HG03432 (cell line): Measurements from ENCODE around the gene POGZ.

Experiments
- ATAC-seq: cut with Tn5 transposase; IDR thresholded peaks from one replicate; pipeline ENCODE4 v1.9.1; 2021; ENCODE audit warnings: mild to moderate bottlenecking, moderate library complexity; ENCODE audit not compliant: unreplicated experiment

The POGZ gene

DNA sequence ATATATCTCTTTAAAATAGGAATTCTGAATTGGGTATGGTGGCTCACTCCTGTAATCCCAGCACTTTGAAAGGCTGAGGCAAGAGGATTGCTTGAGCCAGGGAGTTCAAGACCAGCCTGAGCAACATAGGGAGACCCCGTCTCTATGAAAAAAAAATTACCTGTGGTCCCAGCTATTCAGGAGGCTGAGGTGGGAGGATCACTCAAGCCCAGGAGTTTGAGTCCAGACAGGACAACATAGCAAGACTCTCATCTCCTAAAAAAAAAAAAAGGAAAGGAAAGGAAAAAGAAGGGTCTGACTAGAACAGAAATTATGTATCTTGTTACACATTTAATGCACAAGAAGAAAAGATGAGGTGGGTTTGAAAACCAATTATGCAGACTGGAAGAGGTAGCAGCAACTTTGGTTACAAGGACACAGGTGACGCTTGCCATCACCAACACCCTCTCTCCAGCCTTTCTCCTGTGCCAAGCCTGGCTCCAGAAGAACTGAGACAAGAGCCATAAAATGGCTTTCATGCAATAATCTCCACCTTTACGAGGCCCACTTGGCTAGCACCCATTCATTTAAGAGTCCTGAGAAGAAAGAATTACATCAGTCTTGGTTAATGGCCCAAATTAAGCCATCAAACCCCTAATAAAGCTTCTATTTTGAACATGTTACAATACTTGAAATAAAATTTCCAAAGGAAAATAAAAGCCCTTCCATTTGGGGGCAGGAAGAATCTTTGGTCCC, 82.0 kb downstream of the POGZ start:
- ATAC-seq, result no peak

DNA sequence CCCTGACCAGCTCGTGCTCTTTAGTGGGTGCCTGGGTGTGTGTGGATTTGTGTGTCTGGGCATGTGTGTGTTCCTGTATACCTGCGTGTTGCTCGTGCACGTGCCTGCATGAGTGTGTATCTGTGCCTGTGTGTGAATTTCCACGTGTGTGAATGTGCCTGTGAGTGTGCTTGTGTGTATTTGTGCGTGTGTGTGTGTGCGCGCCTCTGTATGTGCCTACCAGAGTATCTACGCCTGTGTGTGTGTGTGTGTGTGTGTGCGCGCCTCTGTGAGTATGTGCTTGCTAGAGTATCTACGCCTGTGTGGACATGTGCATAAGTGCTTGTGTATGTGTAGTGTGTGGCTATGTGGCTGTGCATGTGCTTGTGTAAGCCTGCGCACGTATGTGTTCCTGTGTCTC, 86.1 kb downstream of the POGZ start:
- no peak for ATAC-seq

DNA sequence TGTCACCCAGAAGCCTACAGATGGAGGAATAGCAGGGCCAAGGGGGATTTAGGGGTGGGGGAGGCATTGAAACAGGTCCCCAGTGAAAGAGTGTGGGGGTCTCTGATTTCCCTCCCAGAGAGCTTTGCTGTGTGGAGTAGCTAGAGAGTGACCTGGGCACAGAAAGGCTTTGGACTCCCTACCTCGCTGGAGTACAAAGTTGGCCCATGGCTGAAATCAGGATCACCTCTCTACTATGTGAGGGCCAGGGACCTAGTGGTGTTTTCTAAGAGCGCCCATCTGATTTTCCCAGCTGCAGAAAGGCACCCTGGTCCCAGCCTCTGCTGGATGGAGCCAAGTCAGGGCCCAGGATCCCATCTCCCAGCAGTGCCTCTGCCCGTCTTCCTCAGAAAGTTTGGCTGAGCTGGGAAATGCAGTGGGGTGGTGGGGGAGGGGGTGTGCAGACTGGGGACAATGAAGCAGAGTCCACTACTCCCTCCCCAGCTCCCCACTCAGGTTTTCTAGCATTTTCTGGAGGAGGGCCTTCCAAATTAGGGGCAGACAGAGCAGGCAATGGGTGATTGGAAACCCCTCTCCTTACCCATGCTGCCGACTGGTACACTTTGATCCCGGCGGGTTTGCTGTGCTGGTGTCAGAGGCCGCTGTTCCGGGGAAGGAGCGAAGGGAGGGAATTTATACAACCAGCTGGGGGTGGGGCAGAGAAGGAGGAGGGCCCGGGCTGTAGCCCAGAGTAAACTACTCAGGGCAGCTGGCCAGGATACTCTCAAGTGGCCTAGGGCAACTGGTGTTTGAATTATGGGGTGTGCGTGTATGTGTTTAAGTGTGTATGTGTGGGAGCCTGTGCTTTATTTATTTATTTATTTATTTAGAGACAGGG, 87.0 kb downstream of the POGZ start, which contains the start of gene SELENBP1:
Gene SELENBP1, minus strand, starts transcription at position 648 of the 877 bp plus-strand sequence. Its CDS starts 64 bp downstream, at position 584.
- ATAC-seq, result no peak

DNA sequence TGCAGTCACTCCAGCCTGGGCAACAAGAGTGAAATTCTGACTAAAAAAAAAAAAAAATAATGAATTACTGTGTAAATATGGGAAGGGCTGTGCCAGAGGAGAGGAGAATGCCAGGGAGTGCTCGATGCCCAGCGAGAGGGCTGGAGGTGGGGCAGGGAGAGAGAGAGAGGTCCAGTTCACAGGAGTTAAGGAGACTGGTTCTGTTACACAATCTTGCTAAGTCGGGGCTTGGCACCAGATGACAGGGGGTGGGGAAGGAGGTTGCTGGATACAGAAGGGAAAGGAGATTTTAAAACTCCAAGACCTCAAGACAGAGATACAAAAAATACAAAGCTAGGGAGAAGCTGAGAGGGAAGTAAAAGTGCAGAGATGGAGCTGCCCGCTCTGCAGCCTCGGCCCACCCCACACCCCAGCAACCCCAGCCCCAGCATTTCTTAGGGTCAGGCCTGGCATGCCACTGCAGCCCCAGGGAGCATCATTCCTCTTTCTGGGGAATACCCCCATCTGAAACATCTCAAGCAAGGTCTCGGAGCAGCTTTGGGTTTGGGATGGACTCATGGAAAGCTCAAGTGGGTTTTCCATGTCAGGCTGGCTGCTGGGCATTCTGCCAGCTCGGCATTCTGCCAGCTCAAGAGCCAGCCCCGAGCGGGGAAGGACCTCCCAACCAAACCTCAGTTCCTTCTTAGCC, 87.8 kb downstream of the POGZ start:
- no peak for ATAC-seq

DNA sequence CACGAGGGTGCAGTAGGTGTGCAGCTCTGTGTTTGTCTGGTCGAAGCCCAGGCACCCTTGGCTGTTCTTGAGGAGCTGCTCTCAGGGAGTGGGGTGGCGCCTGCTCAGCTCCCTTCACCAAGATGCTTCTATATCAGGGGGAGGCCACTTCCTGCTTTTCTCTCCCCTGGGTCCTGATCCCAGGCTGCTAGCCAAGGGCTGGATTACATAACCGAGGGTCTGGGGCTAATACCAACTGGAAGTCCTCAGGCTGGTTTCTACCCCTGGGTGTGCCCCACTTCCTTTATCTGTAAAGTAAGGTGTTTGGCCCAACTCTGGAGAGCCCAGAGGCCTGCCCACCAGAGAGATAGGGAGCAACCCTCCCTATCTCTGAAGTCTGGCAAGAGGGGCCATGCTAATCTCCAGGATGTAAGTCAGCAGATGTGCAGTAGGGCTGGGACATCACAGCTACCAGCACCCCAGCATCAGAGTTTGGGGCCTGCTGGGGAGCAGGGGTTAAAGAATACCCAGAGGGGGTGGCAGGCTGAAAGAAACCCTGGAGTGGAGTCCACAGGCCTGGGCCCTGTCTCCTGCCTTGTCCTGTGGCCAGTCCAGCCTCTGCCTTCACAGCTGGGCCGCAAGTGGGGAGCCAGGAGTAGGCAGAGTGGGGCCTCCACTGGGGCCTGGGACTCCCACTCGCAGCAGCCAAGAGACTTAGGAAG, 88.9 kb downstream of the POGZ start:
- no peak for ATAC-seq

DNA sequence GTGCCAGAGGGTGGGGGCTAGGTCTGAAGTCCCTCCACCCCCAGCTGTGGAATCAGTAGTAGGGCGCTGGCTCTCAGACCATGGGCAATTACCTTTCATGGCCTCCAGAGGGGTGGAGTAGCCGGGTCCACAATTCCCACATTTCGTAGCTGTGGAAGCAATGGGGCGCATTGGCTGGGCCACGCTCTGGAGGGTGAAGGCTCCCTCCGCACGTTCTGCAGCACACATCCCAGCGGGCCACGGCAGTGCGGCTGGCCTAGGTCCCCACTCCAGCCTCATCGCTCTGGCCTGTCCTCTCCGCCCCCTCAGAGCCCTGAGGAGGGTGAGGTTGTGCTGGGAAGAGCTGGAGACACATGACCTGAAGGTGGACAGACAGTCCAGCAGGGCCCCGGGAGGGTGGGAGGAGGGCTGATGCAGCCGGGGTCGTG, 89.7 kb downstream of the POGZ start:
- no peak for ATAC-seq

DNA sequence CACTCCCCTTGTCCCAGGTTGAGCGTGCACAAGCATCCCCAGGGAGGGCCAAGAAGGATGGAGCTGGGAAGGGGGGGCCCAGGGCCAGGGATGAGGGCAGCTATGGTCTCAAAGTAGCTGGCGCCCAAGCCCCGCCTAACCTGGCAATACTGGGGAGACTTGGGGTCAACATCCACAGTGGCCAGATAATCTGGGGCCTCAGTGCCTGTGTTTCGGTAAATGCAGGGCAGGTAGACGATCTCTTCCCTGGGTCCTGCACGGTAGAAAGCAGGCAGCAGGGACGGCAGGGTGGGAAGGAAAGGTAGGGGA, 90.0 kb downstream of the POGZ start:
- ATAC-seq, result no peak

DNA sequence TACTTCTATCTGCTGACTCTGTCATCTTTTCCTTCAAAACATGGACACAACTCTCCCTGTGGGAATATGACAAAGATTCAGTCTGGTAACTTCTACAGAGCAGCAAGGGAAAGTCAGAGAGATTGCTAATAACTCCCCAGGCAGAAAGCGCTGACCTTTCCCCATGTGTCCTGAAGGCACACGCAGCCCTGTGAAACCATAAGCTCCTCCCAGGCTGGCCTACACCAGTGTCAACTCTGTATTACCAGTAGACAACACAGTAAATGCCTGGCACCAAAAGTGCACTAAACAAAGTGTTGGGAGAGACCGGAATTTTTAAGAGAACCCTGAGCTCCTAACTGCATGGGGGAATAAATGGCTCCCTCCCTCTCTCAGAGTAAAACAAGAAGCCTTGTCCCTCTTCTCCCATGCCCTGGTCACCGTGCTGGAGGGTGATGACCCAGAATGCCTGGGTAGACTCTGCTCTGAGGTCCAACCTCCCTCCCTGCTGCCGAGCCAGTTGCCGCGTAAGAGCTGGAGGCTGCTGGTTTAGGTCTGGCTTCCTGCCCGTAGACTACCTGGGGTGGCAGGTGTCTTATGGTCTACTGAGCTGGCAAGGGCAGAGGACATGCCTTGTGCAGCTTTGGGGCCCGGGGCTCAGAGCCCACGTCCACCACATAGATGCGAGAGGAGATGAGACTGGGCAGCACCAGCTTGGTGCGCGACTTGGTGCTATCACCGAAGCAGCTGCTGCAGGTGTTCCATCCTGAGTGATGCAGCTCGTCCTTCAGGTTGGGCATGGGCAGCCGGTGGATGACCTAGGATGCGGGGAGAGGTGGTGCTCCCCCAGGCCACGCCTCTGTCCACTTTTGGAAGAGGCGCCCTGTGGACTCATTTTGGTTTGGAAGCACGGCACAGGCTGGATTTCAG, 90.6 kb downstream of the POGZ start:
- ATAC-seq, result no peak

DNA sequence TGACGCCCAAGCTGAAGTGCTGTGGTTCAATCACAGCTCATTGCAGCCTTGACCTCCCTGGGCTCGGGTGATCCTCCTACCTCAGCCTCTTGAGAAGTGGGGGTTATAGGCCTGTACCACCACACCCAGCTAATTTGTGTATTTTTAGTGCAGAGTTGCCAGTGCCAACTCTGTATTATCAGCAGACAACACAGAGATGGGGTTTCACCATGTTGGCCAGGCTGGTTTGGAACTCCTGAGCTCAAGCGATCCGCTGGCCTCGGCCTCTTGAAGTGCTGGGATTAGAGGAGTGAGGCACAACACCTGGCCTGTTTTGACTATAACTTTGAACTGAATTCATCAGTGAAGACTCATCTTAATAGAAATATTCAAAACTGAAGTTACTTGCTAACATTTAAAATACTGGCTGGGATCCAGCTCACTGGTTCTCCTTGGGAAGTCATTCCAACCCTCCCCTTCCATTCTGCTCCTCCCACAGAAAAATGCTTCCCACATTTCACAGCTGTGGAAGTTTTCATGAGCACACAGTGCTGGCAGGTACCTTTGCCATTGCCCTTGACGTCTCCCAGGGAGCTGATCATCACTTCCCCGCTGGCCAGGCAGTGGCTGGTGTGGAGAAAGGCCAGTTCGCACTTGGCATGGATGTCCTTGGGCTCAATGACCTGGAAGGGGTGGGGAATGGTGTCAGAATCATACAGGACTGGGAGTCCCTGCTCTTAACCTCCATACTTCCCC, 91.5 kb downstream of the POGZ start:
- no peak for ATAC-seq

DNA sequence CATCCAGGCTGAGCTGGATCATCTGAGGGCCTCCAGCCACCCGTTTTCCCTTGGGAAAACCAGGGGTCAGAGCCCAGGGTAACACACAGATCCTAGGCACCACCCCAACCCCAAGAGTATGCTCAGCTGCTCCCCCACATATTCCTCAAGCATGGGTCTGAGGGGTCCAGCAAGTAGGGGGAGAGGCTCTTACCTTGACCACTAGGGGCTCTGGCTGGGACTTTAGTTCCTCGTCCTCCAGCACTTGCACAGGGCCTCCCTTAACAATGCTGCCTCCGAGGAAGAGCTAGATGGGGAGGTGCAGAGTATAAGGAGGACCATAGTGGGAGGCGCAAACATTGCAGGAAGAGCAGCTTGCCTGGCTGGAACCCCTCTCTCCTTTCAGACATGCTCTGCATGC, 94.3 kb downstream of the POGZ start:
- ATAC-seq, result no peak

DNA sequence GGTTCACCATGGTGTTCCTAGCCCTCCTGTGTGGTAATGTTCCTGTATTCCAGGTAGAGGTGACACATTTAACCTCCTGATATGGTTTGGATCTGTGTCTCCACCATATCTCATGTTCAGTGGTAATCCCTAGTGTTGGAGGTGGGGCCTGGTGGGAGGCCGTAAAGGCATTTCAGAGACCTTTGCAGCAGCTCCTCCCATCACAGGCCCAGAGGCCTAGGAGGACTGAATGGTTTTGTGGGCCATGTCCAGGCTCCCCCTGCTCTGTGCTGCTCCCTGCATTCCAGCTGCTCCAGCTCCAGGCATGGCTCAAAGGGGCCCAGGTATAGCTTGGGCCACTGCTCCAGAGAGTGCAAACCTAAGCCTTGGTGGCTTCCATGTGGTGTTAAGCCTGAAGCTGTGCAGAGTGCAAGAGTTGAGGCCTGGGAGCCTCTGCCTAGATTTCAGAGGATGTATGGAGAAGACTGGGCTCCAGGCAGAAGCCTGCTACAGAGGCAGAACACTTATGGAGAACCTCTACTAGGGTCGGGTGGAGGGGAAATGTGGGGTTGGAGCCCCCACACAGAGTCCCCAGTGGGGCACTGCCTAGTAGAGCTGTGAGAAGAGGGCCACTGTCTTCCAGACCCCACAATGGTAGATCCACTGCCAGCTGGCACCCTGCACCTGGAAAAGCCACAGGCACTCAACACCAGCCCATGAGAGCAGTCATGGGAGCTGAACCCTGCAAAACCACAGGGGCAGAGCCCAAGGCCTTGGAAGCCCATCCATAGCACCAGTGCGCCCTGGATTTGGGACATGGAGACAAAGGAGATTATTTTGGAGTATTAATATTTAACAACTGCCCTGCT, 96.8 kb downstream of the POGZ start:
- no peak for ATAC-seq

DNA sequence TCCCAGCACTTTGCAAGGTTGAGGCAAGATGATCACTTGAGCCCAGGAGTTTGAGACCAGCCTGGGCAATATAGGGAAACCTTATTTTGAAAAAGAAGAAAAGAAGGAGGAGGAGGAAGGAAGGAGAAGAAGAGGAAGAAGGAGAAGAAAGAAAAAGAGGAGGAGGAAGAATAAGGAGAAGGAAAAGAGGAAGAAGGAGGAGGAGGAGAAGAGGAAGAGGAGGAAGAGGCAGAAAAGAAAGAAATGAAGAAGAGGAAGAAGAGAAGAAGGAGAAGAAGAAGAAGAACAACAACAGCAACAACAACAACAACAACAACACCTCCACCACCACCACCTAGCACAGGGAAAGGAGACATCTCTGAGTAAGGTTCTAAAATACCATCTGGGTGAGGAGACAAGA, 97.4 kb downstream of the POGZ start:
- ATAC-seq, result no peak

DNA sequence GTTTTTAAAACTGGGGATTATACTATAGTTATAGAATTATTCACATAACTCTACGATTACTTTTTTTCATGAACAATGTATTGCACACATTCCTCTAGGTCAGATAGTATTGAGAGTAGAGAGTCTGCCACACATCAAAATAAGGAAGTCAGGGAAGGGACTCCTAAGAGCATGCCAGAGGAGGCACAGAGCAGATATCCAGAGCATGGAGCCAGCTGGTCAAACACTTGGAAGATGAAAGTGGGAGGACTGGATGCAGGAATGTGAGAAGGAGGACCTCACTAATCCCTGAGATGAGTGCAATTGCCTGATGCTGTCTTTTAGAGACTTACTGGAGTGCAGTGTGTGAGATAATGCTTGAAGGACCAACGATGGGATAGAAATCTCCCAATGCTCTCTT, 102.6 kb downstream of the POGZ start:
- no peak for ATAC-seq
